Fibroblast of mammary gland (primary cell): Measurements from ENCODE around the gene POU6F2.

Experiments
- DNase-seq: peaks from one replicate; pipeline ENCODE4 v3.0.0-alpha.2; 2010; ENCODE audit warnings: low read depth
- H3K4me3 ChIP-seq: 2 replicates; pipeline ENCODE4 v1.5.1; 2011; ENCODE audit warnings: low read depth, mild to moderate bottlenecking, low read length, moderate library complexity; ENCODE audit not compliant: control insufficient read depth
- CTCF ChIP-seq: conservative IDR thresholded peaks from 2 replicates; pipeline ENCODE4 v1.5.1; 2011; ENCODE audit warnings: low read depth, low read length, inconsistent platforms; ENCODE audit not compliant: control insufficient read depth, insufficient read depth

Gene POU6F2

GRCh38 chr7:39142750-39143149 lies 165.0 kb downstream of the POU6F2 start:
- no peak overlapping the region for H3K4me3 ChIP-seq
- no peak for TF ChIP-seq CTCF
- DNase-seq, result no peak

- DNase-seq, result no peak
- no peak for TF ChIP-seq CTCF
- H3K4me3 ChIP-seq, result no peak overlapping the region
These were observed 166.7 kb downstream of the POU6F2 start for GRCh38 chr7:39144420-39144819.

- TF ChIP-seq CTCF, result no peak
- no peak for DNase-seq
- no peak overlapping the region for H3K4me3 ChIP-seq
These were observed 167.6 kb downstream of the POU6F2 start for GRCh38 chr7:39145283-39145682.

- DNase-seq, result no peak
- no peak overlapping the region for H3K4me3 ChIP-seq
- TF ChIP-seq CTCF, result no peak
These were observed 168.2 kb downstream of the POU6F2 start for GRCh38 chr7:39145935-39146334.

- TF ChIP-seq CTCF, result no peak
- H3K4me3 ChIP-seq, result no peak overlapping the region
These were observed 175.0 kb downstream of the POU6F2 start for GRCh38 chr7:39152701-39153100.

GRCh38 chr7:39153113-39153512 lies 175.4 kb downstream of the POU6F2 start:
- H3K4me3 ChIP-seq, result no peak overlapping the region
- DNase-seq, result no peak
- TF ChIP-seq CTCF, result no peak

More at GRCh38 chr7:39152701-39153100, 175.0 kb downstream of the POU6F2 start:
- DNase-seq, result no peak

- TF ChIP-seq CTCF, result no peak
- no peak for DNase-seq
These were observed 175.9 kb downstream of the POU6F2 start for GRCh38 chr7:39153647-39154046.

More at GRCh38 chr7:39153647-39154046, 175.9 kb downstream of the POU6F2 start:
- no peak overlapping the region for H3K4me3 ChIP-seq
